BE2C (cell line): ENCODE measurements around the gene OR4E1.
"Not testable (repeated sequence)": the region's sequence is repeated elsewhere in the genome, so short reads cannot be mapped to it uniquely, and the experiment has no call there.

Experiments
- DNase-seq: peaks from one replicate; pipeline ENCODE4 v3.0.0-alpha.2; 2020
- H3K27me3 ChIP-seq: fragments of 250-450 bp; sonication (Bioruptor Pico); 2 replicates; pipeline ENCODE4 v1.5.1; 2020; ENCODE audit warnings: mild to moderate bottlenecking
- H3K36me3 ChIP-seq: fragments of 250-450 bp; sonication (Bioruptor Pico); 2 replicates; pipeline ENCODE4 v1.5.1; 2020; ENCODE audit warnings: mild to moderate bottlenecking
- H3K4me1 ChIP-seq: fragments of 250-450 bp; sonication (Bioruptor Pico); 2 replicates; pipeline ENCODE4 v1.5.1; 2020
- H3K4me3 ChIP-seq: 2 replicates; pipeline ENCODE4 v1.5.1; 2011; ENCODE audit warnings: low read depth, low read length
- H3K9me3 ChIP-seq: fragments of 250-450 bp; sonication (Bioruptor Pico); 2 replicates; pipeline ENCODE4 v1.5.1; 2020
- TF ChIP-seq, protein P1 (sequence below): IDR thresholded peaks from 2 replicates; pipeline ENCODE4 v1.5.1; 2012; ENCODE audit warnings: mild to moderate bottlenecking, low read depth, low read length

OR4E1 gene

GRCh38 chr14:21704338-21704737 lies 30.7 kb upstream of the OR4E1 start:
- Histone ChIP-seq H3K27me3 (no peaks in the 10 kb centered on the region), H3K9me3 (no peaks in the 10 kb centered on the region), H3K4me3 (no peak overlapping the region), H3K4me1 (no peaks in the 10 kb centered on the region), H3K36me3 (no peaks in the 10 kb centered on the region)
- no peak for DNase-seq
- TF ChIP-seq, protein P1, sequence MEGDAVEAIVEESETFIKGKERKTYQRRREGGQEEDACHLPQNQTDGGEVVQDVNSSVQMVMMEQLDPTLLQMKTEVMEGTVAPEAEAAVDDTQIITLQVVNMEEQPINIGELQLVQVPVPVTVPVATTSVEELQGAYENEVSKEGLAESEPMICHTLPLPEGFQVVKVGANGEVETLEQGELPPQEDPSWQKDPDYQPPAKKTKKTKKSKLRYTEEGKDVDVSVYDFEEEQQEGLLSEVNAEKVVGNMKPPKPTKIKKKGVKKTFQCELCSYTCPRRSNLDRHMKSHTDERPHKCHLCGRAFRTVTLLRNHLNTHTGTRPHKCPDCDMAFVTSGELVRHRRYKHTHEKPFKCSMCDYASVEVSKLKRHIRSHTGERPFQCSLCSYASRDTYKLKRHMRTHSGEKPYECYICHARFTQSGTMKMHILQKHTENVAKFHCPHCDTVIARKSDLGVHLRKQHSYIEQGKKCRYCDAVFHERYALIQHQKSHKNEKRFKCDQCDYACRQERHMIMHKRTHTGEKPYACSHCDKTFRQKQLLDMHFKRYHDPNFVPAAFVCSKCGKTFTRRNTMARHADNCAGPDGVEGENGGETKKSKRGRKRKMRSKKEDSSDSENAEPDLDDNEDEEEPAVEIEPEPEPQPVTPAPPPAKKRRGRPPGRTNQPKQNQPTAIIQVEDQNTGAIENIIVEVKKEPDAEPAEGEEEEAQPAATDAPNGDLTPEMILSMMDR = no peak

DNA sequence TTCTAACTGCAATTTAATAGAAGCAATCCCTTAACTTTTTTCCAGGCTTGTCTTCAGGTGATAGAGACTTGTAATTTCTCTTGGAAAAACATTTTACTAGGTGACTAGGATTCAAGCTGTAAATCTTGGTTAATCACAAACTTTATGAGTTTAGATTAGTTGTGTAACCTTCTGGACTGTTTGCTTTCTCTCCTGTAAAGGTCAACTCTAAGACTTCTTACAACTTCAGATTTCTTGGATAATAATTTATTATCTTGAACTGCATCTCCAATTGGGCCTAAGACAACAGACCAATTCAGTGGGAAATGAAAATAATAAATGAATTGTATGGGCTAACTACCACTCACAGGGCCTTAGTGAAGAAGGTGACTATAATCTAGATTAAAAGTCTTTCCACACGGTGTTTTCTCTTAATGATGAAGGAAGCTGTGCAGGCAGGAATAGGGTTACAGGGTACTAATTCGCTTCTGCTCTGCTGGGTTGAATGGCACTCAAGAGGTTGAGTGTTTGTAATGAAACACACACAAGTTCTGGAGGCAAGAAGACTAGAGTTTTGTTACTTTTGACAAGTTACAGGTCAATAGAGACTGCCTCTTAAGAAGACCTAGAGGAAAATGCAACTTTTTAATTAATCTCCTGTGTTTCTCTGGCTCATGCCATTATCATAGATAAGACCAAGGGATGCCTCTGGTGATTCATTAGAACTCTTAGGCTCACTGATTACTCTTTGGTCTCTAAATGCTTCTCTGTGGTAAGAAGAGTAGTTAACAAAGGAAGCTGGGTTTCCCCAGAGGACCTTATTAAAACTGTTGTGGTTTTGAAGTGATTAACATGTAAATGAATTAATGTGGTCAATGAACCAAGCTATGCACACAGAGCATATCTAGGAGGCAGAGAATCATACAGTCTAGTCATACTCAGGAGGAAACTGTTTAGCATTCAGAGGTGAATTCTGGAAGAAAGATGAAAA lies 30.0 kb upstream of the OR4E1 start:
- no peak for DNase-seq
- TF ChIP-seq, protein P1 = no peak
- Histone ChIP-seq H3K27me3 (no peaks in the 10 kb centered on the region), H3K36me3 (no peaks in the 10 kb centered on the region), H3K4me3 (no peak overlapping the region), H3K4me1 (no peaks in the 10 kb centered on the region), H3K9me3 (no peaks in the 10 kb centered on the region)

DNA sequence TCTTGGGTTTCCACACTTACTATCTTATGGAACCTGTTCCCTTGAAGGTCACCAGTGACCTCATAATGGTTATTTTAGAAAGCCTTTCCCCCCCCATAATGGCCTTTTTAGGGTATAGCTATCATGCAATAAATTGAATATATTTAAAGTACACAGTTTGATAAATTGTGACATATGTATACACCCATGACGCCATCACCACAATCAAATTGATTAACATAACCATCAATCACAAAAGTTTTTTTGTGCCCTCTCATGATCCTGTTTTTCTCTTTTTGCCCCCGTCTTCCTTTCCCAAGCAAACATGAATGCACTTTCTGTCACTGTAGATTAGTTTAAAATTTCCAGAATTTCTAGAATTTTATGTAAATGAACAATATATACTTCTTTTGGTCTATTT lies 28.7 kb upstream of the OR4E1 start:
- H3K36me3 ChIP-seq = no peaks in the 10 kb centered on the region
- H3K4me3 ChIP-seq = no peak overlapping the region
- H3K9me3 ChIP-seq = no peaks in the 10 kb centered on the region
- TF ChIP-seq, protein P1 = no peak
- DNase-seq = no peak
- H3K4me1 ChIP-seq = no peaks in the 10 kb centered on the region
- no peaks in the 10 kb centered on the region for H3K27me3 ChIP-seq

GRCh38 chr14:21699551-21699950 lies 25.9 kb upstream of the OR4E1 start:
- TF ChIP-seq, protein P1 = no peak
- Histone ChIP-seq H3K27me3 (no peaks in the 10 kb centered on the region), H3K4me3 (no peak overlapping the region), H3K36me3 (no peaks in the 10 kb centered on the region), H3K9me3 (no peaks in the 10 kb centered on the region), H3K4me1 (no peaks in the 10 kb centered on the region)
- DNase-seq = no peak

- DNase-seq, H3K4me3 ChIP-seq, H3K9me3 ChIP-seq, H3K36me3 ChIP-seq, H3K4me1 ChIP-seq, H3K27me3 ChIP-seq: not testable (repeated sequence)
These were observed 24.9 kb upstream of the OR4E1 start for GRCh38 chr14:21698538-21698937.

DNA sequence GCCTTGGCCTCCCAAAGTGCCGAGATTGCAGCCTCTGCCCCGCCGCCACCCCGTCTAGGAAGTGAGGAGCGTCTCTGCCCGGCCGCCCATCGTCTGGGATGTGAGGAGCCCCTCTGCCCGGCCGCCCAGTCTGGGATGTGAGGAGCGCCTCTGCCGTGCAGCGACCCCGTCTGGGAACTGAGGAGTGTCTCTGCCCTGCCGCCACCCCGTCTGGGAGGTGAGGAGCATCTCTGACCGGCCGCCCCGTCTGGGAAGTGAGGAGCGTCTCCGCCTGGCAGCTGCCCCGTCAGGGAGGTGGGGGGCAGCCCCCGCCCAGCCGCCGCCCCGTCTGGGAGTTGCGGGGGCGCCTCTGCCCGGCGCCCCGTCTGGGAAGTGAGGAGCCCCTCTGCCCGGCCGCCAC lies 24.0 kb upstream of the OR4E1 start:
- H3K36me3 ChIP-seq, H3K4me1 ChIP-seq, H3K4me3 ChIP-seq, H3K27me3 ChIP-seq, H3K9me3 ChIP-seq, DNase-seq: not testable (repeated sequence)

GRCh38 chr14:21694425-21694824 lies 20.8 kb upstream of the OR4E1 start:
- H3K27me3 ChIP-seq = no peaks in the 10 kb centered on the region
- no peaks in the 10 kb centered on the region for H3K9me3 ChIP-seq
- no peak for DNase-seq
- TF ChIP-seq, protein P1 = no peak
- H3K4me1 ChIP-seq = no peaks in the 10 kb centered on the region
- no peak overlapping the region for H3K4me3 ChIP-seq
- H3K36me3 ChIP-seq = no peaks in the 10 kb centered on the region
